ENCODE measurements around the gene POLR3F. TPM values are rescaled to one million over a fixed set of nuclear protein-coding genes. Genes with fewer than 3 reads are reported as not detected.
A peak's percentile ranks its signal among the peaks of the same experiment; 100 is the strongest.
"Not testable (repeated sequence)": the region's sequence is repeated elsewhere in the genome, so short reads cannot be mapped to it uniquely, and the experiment has no call there.

Gene POLR3F
- total and polyA plus RNA-seq, 2 donors: 8.1 to 18.7 TPM

DNA sequence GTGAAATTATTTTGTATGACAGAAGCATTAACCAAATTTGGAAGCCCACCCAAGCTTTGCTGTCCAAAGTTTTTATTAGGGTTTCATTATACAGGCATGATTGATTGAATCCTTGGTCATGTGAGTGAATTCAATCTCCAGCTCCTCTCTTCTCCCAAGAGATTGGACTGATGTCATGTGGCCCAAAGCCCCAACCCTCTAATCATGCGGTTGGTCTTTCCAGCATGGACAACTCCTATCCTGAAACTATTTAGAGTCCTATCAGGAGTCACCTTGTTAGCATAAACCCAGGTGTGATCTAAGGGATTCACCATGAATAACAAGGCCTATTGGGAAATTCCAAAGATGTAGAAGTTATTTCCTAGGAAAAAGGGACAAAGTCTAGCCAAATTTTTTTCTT, 10.6 kb downstream of the POLR3F start:
- H3K36me3 ChIP-seq (ENCODE audit: insufficient read depth): peaks cover 10% of the 10 kb centered on the region
- DNase-seq (ENCODE audit: extremely low spot score): no peak
- no peaks in the 10 kb centered on the region for H3K4me1 ChIP-seq (ENCODE audit: insufficient read depth)
- 89% methylated on average over 1 of the region's 1 CpG for WGBS
- H3K27ac ChIP-seq (ENCODE audit: low read depth): no peak overlapping the region
- no peak overlapping the region for H3K4me3 ChIP-seq (ENCODE audit: low read depth, low read length)

DNA sequence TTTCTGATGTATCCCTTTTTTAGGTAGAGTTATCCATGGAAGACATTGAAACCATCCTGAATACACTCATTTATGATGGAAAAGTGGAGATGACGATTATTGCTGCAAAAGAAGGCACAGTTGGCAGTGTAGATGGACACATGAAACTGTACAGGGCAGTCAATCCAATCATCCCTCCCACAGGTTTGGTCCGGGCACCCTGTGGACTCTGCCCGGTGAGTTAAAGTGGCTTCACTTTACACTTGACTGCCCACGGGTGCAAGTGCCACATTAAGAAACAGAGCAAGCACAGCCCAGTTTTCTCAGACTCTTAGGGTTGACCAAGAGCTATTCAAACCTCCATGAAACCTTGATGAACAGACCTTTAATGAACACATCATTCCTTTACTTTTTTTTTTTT, 14.4 kb downstream of the POLR3F start:
- WGBS: 96% methylated on average over 4 of the region's 4 CpGs
- Histone ChIP-seq H3K27ac (ENCODE audit: low read depth) (no peak overlapping the region), H3K36me3 (ENCODE audit: insufficient read depth) (peaks cover 6% of the 10 kb centered on the region), H3K4me1 (ENCODE audit: insufficient read depth) (no peaks in the 10 kb centered on the region), H3K4me3 (ENCODE audit: low read depth, low read length) (no peak overlapping the region)
- DNase-seq (ENCODE audit: extremely low spot score): no peak

DNA sequence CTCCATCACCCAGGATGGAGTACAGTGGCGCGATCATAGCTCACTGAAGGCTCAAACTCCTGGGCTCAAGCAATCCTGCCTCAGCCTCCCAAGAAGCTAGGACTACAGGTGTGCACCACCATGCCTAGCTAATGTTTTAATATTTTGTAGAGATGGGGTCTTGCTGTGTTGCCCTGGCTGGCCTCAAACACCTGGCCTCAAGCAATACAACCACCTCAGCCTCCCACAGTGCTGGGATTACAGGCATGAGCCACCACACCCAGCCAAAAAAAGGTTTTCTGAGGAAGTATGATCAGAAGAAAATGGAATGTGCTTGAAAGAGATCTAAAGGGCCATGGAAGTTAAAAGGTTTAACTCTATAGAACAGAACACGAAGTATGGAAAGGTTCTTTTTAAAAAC, 21.1 kb downstream of the POLR3F start:
- H3K27ac ChIP-seq (ENCODE audit: low read depth): no peak overlapping the region
- H3K36me3 ChIP-seq (ENCODE audit: insufficient read depth): peaks cover 2% of the 10 kb centered on the region
- no peak for DNase-seq (ENCODE audit: extremely low spot score)
- WGBS: 96% methylated on average over 3 of the region's 3 CpGs
- no peaks in the 10 kb centered on the region for H3K4me1 ChIP-seq (ENCODE audit: insufficient read depth)
- H3K4me3 ChIP-seq (ENCODE audit: low read depth, low read length): no peak overlapping the region

DNA sequence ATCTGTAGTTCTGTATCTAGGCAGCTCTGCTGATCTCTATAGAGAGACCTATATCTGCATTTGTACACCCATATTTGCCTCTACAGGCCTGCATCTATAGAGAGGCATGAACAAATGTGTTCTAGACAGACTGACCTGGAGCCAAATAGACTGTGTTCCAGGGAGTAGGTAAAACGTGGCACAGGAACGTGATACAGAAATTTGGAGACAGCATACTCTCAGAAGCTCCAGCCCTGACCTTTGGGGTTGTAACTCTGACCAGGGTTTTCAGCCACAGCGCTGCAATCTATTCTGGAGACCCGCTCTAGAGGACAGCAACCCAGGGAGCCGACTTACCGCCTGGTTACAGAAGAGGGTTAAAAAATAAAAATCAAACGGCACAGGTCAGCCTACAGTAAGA, 28.9 kb downstream of the POLR3F start:
- no peak for DNase-seq (ENCODE audit: extremely low spot score)
- WGBS: 16% methylated on average over 7 of the region's 7 CpGs
- no peak overlapping the region for H3K27ac ChIP-seq (ENCODE audit: low read depth)

DNA sequence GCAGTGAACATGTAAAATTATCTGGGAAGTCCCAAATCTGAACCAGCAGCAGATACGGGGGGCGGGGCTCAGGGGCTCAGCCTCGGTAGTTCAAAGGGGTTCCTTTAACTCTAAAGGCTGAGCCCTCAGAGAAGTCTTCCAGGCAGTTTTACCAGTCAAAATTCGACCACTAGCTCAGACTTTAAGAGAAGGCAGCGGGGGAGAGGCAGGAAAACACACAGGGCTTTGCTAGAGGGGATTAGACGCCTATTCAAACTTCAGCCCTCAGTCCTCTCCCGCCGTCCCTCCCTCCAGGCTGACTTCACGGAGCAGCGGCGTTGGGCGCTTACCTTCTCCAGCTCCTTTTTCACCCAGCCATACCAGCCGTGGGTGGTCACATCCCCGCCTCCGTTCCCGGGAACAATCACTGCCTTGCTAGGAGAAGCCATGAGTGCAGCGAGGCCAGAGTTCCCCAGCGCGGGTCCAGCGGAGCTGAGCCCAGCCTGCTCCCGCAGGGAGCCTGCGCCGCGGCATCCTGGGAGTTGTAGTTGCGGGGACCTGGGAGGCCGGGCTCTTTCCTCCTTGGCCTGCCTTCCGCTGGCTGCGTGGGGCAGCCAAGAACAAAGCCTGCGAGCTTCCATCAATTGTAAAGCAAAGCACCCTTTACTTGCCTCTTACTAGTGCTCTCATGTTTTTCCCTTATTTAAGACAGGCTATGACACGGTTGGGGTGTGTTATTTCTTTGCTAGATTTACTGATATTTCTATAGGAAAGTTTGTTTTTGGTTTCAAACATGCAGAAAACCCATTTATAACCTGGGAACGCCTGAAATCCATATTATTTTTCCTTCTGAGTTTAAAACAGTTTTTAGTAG, 29.8 kb downstream of the POLR3F start, which contains the start of gene RBBP9:
Gene RBBP9, minus strand, starts transcription at position 486 of the 853 bp plus-strand sequence. Its CDS starts 58 bp downstream, at position 428.
- H3K4me1 ChIP-seq (ENCODE audit: insufficient read depth): no peaks in the 10 kb centered on the region
- WGBS: under 1% methylated on average over 31 of the region's 31 CpGs

More for the DNA sequence above, 28.9 kb downstream of the POLR3F start:
- Histone ChIP-seq H3K4me3 (ENCODE audit: low read depth, low read length) (peak overlapping the region; percentile 77), H3K36me3 (ENCODE audit: insufficient read depth) (no peaks in the 10 kb centered on the region), H3K4me1 (ENCODE audit: insufficient read depth) (no peaks in the 10 kb centered on the region)

DNA sequence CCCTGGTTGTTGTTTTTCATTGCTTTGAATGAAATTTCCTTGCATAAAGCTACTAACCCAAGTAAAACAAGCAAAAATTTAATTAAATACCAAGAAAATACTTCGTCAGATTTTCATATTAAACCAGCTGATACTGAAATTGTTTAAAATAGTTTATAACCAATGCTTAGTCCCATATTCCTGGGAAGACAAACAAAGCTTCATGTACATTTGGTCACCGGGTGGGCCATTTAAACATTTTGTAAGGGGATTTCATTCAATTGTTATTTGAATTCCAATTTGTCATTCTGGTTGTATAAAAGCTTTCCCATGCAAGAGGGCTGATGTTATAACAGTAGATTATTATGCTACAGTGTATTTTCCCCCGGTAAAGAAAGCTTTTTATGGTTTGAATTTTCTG, 30.4 kb downstream of the POLR3F start:
- DNase-seq (ENCODE audit: extremely low spot score): no peak
- H3K27ac ChIP-seq (ENCODE audit: low read depth): no peak overlapping the region
- H3K4me3 ChIP-seq (ENCODE audit: low read depth, low read length): no peak overlapping the region
- 89% methylated on average over 3 of the region's 3 CpGs for WGBS
- H3K36me3 ChIP-seq (ENCODE audit: insufficient read depth): no peaks in the 10 kb centered on the region
- no peaks in the 10 kb centered on the region for H3K4me1 ChIP-seq (ENCODE audit: insufficient read depth)

More for the DNA sequence above, 29.8 kb downstream of the POLR3F start, which contains the start of gene RBBP9:
- Histone ChIP-seq H3K36me3 (ENCODE audit: insufficient read depth) (no peaks in the 10 kb centered on the region), H3K4me3 (ENCODE audit: low read depth, low read length) (peak within 1 kb of the TSS; percentile 77), H3K27ac (ENCODE audit: low read depth) (no peak within 1 kb of the TSS)
- peak; percentile 75 for DNase-seq (ENCODE audit: extremely low spot score)

DNA sequence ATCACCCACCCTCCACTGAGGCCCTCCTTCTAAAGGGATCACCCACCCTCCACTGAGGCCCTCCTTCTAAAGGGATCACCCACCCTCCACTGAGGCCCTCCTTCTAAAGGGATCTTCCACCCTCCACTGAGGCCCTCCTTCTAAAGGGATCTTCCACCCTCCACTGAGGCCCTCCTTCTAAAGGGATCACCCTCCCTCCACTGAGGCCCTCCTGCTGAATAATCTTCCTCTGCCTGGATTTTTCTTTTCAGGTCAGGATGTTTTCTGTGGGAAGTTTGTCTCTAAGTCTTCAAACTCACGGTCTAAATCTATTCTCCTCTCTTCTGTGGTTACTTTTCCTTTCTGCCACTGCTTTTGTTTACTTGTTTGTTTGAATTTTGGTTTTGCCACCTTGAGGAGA, 34.5 kb downstream of the POLR3F start:
- 70% methylated on average over 1 of the region's 1 CpG for WGBS
- not testable (repeated sequence) for H3K27ac ChIP-seq (ENCODE audit: low read depth); H3K36me3 ChIP-seq (ENCODE audit: insufficient read depth); H3K4me3 ChIP-seq (ENCODE audit: low read depth, low read length); DNase-seq (ENCODE audit: extremely low spot score); H3K4me1 ChIP-seq (ENCODE audit: insufficient read depth)

DNA sequence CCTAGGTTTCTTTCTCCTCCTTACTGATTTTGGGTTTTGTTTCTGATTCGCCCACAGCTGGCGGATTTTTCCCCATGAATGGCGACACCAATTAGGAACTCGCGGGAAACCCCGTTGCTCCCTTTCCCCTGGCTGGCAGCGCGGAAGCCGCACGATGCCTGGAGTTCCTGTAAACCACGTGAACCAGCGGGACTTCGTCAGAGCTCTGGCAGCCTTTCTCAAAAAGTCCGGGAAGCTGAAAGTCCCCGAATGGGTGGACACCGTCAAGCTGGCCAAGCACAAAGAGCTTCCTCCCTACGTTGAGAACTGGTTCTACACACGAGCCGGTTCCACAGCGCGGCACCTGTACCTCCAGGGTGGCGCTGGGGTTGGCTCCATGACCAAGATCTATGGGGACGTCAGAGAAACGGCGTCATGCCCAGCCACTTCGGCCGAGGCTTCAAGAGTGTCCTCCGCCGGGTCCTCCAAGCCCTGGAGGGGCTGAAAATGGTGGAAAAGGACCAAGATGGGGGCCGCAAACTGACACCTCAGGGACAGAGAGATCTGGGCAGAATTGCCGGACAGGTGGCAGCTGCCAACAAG, 37.4 kb downstream of the POLR3F start:
- H3K4me3 ChIP-seq (ENCODE audit: low read depth, low read length): no peak overlapping the region
- DNase-seq (ENCODE audit: extremely low spot score): no peak
- H3K4me1 ChIP-seq (ENCODE audit: insufficient read depth): no peaks in the 10 kb centered on the region
- WGBS: 70% methylated on average over 31 of the region's 31 CpGs
- no peak overlapping the region for H3K27ac ChIP-seq (ENCODE audit: low read depth)
- no peaks in the 10 kb centered on the region for H3K36me3 ChIP-seq (ENCODE audit: insufficient read depth)

DNA sequence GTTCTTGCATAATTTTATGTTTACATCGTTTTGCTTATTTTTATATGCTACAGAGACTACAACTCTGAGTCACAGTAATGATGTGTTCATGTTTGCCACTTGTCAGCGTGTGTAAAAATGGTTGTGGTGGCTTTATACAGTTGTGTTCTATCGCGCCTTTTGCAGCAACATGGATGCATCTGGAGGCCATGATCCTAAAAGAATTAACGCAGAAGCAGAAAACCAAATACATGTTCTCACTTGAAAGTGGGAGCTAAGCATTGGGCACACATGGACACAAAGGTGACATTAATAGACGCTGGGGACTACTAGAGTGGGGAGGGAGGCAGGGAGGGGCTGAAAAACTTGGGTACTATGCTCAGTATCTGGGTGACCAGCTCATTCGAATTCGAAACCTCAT, 39.6 kb downstream of the POLR3F start:
- peak overlapping the region; percentile 72 for H3K4me3 ChIP-seq (ENCODE audit: low read depth, low read length)
- no peaks in the 10 kb centered on the region for H3K36me3 ChIP-seq (ENCODE audit: insufficient read depth)
- DNase-seq (ENCODE audit: extremely low spot score): peak; percentile 5
- H3K4me1 ChIP-seq (ENCODE audit: insufficient read depth): no peaks in the 10 kb centered on the region
- 52% methylated on average over 8 of the region's 8 CpGs for WGBS
- peak overlapping the region; percentile 98 for H3K27ac ChIP-seq (ENCODE audit: low read depth)

DNA sequence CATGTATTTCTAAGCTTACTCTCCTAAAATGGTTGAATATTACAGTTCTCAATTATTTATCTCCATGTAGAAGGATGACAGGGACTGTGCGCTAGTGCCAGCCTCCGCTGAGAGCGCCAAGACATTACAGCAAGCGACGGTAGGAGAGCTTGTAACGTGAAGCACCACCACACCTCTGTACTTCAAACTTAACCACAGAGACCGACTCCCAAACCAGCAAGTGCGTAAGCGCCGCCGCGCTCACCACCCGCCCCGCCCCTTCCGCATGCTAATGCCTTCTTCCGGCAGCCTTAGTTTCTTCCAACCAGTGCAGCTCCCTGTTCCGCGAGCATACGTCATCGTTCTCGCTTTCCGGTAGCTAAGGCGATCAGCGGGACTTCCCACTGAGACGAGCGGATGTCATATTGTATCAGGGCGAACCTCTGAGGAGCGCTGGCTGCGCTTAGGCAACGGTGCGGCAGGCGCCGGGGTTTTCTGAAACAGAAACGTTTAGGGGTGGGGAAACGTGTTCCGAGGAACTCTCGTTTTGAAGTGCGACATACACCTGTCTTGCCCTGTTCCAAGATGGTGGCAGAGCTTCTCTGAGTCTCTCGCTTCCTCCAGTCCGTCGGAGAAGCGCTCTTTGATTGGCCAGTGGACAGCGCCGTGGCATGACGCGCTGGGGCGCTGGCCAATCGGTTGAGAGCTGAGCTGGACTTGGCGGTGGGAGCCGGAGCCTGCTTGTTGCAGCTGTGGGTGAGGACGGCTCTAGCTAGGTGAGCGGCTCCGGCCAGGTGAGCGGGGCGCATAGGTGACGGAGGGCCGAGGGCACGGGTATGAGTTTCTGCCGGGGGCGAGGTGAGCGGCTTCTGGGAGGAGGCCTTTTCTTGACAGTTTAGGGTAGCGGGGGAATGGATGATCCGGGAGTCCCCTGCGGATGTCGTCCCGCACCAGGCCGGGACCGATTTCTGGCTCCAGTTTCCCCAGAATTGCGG, 40.3 kb downstream of the POLR3F start, which contains the start of gene SEC23B:
Gene SEC23B, plus strand, starts transcription at position 723 of the 974 bp plus-strand sequence. CDS start 2,896 bp downstream, outside the sequence.
- peak within 1 kb of the TSS; percentile 98 for H3K27ac ChIP-seq (ENCODE audit: low read depth)
- no peaks in the 10 kb centered on the region for H3K4me1 ChIP-seq (ENCODE audit: insufficient read depth)
- peak; percentile 95 for DNase-seq (ENCODE audit: extremely low spot score)
- H3K4me3 ChIP-seq (ENCODE audit: low read depth, low read length): peak within 1 kb of the TSS; percentile 72
- WGBS: under 1% methylated on average over 69 of the region's 69 CpGs
- no peaks in the 10 kb centered on the region for H3K36me3 ChIP-seq (ENCODE audit: insufficient read depth)

DNA sequence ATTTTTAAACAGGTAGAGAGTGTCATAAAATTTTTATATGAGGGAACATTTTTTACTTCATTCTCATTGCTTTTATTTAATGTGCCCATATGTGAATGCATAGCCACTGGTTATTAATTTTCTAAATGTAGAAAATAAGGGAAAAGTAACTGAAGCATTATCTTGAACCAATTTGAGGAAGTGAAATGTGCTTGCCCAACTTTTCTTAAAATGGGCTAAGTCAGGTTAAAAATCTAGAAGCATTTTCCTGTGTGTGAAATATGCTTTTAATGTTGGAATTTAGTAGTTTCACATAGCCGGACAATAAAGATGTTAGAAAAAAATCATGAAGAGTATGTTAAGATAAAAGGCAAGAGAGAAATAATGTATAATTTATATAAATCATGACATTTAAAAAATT, 44.4 kb downstream of the POLR3F start:
- Histone ChIP-seq H3K4me3 (ENCODE audit: low read depth, low read length) (no peak overlapping the region), H3K27ac (ENCODE audit: low read depth) (no peak overlapping the region), H3K4me1 (ENCODE audit: insufficient read depth) (no peaks in the 10 kb centered on the region), H3K36me3 (ENCODE audit: insufficient read depth) (peaks cover 2% of the 10 kb centered on the region)
- 90% methylated on average over 1 of the region's 1 CpG for WGBS
- DNase-seq (ENCODE audit: extremely low spot score): no peak

DNA sequence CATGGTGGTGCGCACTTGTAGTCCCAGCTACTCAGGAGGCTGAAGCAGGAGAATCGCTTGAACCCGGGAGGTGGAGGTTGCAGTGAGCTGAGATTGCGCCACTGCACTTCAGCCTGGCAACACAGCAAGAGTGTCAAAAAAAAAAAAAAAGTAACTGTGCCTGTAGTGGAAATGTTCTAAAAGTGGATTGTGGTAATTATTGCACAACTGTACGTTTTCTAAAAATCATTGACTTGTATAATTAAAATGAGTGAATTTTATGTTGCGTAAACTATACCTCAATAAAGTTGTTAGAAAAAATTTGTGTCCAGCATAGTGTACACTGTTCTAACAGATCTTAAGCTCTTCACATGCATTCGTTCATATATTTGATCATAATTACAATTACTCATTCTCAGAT, 46.0 kb downstream of the POLR3F start:
- 94% methylated on average over 7 of the region's 7 CpGs for WGBS
- Histone ChIP-seq H3K4me1 (ENCODE audit: insufficient read depth) (no peaks in the 10 kb centered on the region), H3K4me3 (ENCODE audit: low read depth, low read length) (no peak overlapping the region), H3K27ac (ENCODE audit: low read depth) (no peak overlapping the region), H3K36me3 (ENCODE audit: insufficient read depth) (peaks cover 2% of the 10 kb centered on the region)
- no peak for DNase-seq (ENCODE audit: extremely low spot score)

DNA sequence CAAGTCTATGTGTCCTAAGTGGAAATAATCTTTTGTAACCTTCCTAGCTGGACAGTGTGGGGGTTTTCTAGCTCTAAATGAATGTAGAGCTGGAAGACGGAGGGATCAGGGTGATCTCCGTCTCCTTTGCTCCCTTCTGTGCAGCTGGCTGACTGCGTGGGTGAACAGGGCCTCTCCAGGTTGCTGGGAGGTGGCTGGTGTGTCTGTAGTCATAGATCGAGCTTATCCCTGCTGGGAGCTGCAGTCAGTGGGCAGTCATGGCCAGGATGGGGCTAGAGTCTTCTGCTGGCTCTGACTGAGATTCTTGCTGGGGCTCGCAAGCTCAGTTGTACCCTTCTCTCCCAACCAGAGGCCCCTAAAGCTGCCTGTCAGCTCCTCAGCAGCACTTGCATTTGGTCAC, 46.9 kb downstream of the POLR3F start:
- peaks cover 2% of the 10 kb centered on the region for H3K36me3 ChIP-seq (ENCODE audit: insufficient read depth)
- H3K27ac ChIP-seq (ENCODE audit: low read depth): no peak overlapping the region
- 89% methylated on average over 5 of the region's 5 CpGs for WGBS
- no peak for DNase-seq (ENCODE audit: extremely low spot score)
- no peak overlapping the region for H3K4me3 ChIP-seq (ENCODE audit: low read depth, low read length)
- H3K4me1 ChIP-seq (ENCODE audit: insufficient read depth): no peaks in the 10 kb centered on the region

Data from urinary bladder (tissue), 4 donors.